ENCODE data around the gene WDR93.

The WDR93 gene

GRCh38 chr15:89660556-89660955 lies 30.1 kb upstream of the WDR93 start:
- Histone ChIP-seq H3K36me3 (ENCODE audit: control insufficient read depth, insufficient read depth, low read length) (no peaks in the 10 kb centered on the region), H3K27me3 (ENCODE audit: control insufficient read depth, insufficient read depth, low read length) (no peaks in the 10 kb centered on the region), H3K4me3 (ENCODE audit: low read depth, low read length) (no peak overlapping the region), H3K9me3 (ENCODE audit: control insufficient read depth, low read length) (no peaks in the 10 kb centered on the region), H3K9ac (no peak overlapping the region), H3K79me2 (no peaks in the 10 kb centered on the region), H2AFZ (no peak overlapping the region), H3K4me1 (peaks cover 4% of the 10 kb centered on the region), H3K27ac (no peak overlapping the region), H3K4me2 (ENCODE audit: low read length) (no peak overlapping the region)
- no peak for TF ChIP-seq CTCF (IDR thresholded peaks at IDR 0.05)

- peaks cover 4% of the 10 kb centered on the region for H3K4me1 ChIP-seq
- H3K79me2 ChIP-seq: no peaks in the 10 kb centered on the region
- H3K36me3 ChIP-seq (ENCODE audit: control insufficient read depth, insufficient read depth, low read length): no peaks in the 10 kb centered on the region
- H3K9me3 ChIP-seq (ENCODE audit: control insufficient read depth, low read length): no peaks in the 10 kb centered on the region
- H2AFZ ChIP-seq: no peak overlapping the region
- TF ChIP-seq CTCF (IDR thresholded peaks at IDR 0.05): no peak
- H3K9ac ChIP-seq: no peak overlapping the region
- H3K4me3 ChIP-seq (ENCODE audit: low read depth, low read length): no peak overlapping the region
- no peaks in the 10 kb centered on the region for H3K27me3 ChIP-seq (ENCODE audit: control insufficient read depth, insufficient read depth, low read length)
- no peak overlapping the region for H3K4me2 ChIP-seq (ENCODE audit: low read length)
- H3K27ac ChIP-seq: no peak overlapping the region
Measured at GRCh38 chr15:89662893-89663626, 27.6 kb upstream of the WDR93 start.

GRCh38 chr15:89664441-89665350 lies 25.9 kb upstream of the WDR93 start:
- H3K4me2 ChIP-seq (ENCODE audit: low read length): peak overlapping the region; percentile 19
- peaks cover 4% of the 10 kb centered on the region for H3K4me1 ChIP-seq
- no peak overlapping the region for H3K27ac ChIP-seq
- no peak overlapping the region for H3K4me3 ChIP-seq (ENCODE audit: low read depth, low read length)
- H3K79me2 ChIP-seq: no peaks in the 10 kb centered on the region
- no peak for TF ChIP-seq CTCF (IDR thresholded peaks at IDR 0.05)
- H3K27me3 ChIP-seq (ENCODE audit: control insufficient read depth, insufficient read depth, low read length): no peaks in the 10 kb centered on the region
- peak overlapping the region; percentile 90 for H2AFZ ChIP-seq
- H3K9me3 ChIP-seq (ENCODE audit: control insufficient read depth, low read length): no peaks in the 10 kb centered on the region
- no peaks in the 10 kb centered on the region for H3K36me3 ChIP-seq (ENCODE audit: control insufficient read depth, insufficient read depth, low read length)
- H3K9ac ChIP-seq: no peak overlapping the region

GRCh38 chr15:89665449-89666181 lies 25.0 kb upstream of the WDR93 start:
- H3K4me2 ChIP-seq (ENCODE audit: low read length): no peak overlapping the region
- H3K4me1 ChIP-seq: peaks cover 4% of the 10 kb centered on the region
- peak overlapping the region; percentile 90 for H2AFZ ChIP-seq
- H3K27ac ChIP-seq: peak overlapping the region; percentile 70
- H3K27me3 ChIP-seq (ENCODE audit: control insufficient read depth, insufficient read depth, low read length): no peaks in the 10 kb centered on the region
- no peak for TF ChIP-seq CTCF (IDR thresholded peaks at IDR 0.05)
- no peak overlapping the region for H3K9ac ChIP-seq
- no peaks in the 10 kb centered on the region for H3K36me3 ChIP-seq (ENCODE audit: control insufficient read depth, insufficient read depth, low read length)
- H3K9me3 ChIP-seq (ENCODE audit: control insufficient read depth, low read length): no peaks in the 10 kb centered on the region
- H3K79me2 ChIP-seq: no peaks in the 10 kb centered on the region
- H3K4me3 ChIP-seq (ENCODE audit: low read depth, low read length): no peak overlapping the region

Measured in parathyroid adenoma (tissue), 2 donors.